AG04450 (cell line): ENCODE data around the gene APBB2. TPM values are rescaled to one million over a fixed set of nuclear protein-coding genes. Genes with fewer than 3 reads are reported as not detected.

Experiments used
- CTCF ChIA-PET: fragments of 300-600, 350-600 bp; formaldehyde crosslinking; extraction: SDS; loops from one replicate; lab custom pipeline; 2022; ENCODE audit warnings: antibody characterized with exemption, inconsistent platforms; lab: Charles Lee
- POLR2A ChIA-PET: fragments of 350-600 bp; formaldehyde crosslinking; extraction: SDS; loops from one replicate; lab custom pipeline; 2021; ENCODE audit warnings: antibody characterized with exemption, inconsistent platforms; lab: Yijun Ruan, JAX
- DNase-seq: peaks from one replicate; pipeline ENCODE4 v3.0.0-alpha.2; 2011; ENCODE audit warnings: low read depth, low spot score
- H3K27ac ChIP-seq: one replicate; pipeline ENCODE4 v1.5.1; 2012; ENCODE audit warnings: low read depth, low read length, control low read depth
- H3K27me3 ChIP-seq: one replicate; pipeline ENCODE4 v1.6.0; 2012; ENCODE audit warnings: low read length; ENCODE audit not compliant: control insufficient read depth, insufficient read depth
- H3K4me3 ChIP-seq: 2 replicates; pipeline ENCODE4 v1.5.1; 2011; ENCODE audit warnings: mild to moderate bottlenecking, low read depth, low read length, control low read depth
- H3K9me3 ChIP-seq: 2 replicates; pipeline ENCODE4 v1.5.1; 2012; ENCODE audit warnings: low read length; ENCODE audit not compliant: control insufficient read depth, insufficient read depth
- CTCF ChIP-seq: IDR thresholded peaks from 2 replicates; pipeline ENCODE4 v1.5.1; 2011; ENCODE audit warnings: low read depth, low read length, control low read depth, inconsistent platforms
- polyA plus RNA-seq: library from polyadenylated mRNA; depleted of rRNA; stranded (reverse); fragments of >200 nt; gene quantifications from 2 replicates; pipeline ENCODE4 v1.2.3, GENCODE V29; 2011

Gene APBB2
- polyA plus RNA-seq, 1 experiment, result 52.7 TPM

GRCh38 chr4:40992472-40993295 is 221.7 kb downstream of the APBB2 start:
- POLR2A ChIA-PET, result interaction anchor here (0.7 kb wide), 1 partner anchor 264 kb away, joined by 12 read pairs; the partner anchor contains the start of gene UCHL1
- no peak for DNase-seq
- Histone ChIP-seq H3K27ac (peak overlapping the region; percentile 72), H3K9me3 (peaks cover 3% of the 10 kb centered on the region; the same call in 1 of the 2 replicates), H3K27me3 (no peaks in the 10 kb centered on the region), H3K4me3 (no peak overlapping the region)
- no peak for TF ChIP-seq CTCF
- CTCF ChIA-PET, result interaction anchor here (1.4 kb wide), 1 partner anchor 16 kb away, joined by 3 read pairs; no protein-coding TSS in a partner anchor

- DNase-seq, result no peak
- peaks cover 1% of the 10 kb centered on the region; the same call in 1 of the 2 replicates for H3K9me3 ChIP-seq
- no peaks in the 10 kb centered on the region for H3K27me3 ChIP-seq
- TF ChIP-seq CTCF, result no peak
- H3K27ac ChIP-seq, result no peak overlapping the region
- ChIA-PET CTCF (interaction anchor here (1.4 kb wide), 1 partner anchor 16 kb away, joined by 3 read pairs; no protein-coding TSS in a partner anchor), POLR2A (interaction anchor here (0.6 kb wide), 1 partner anchor 193 kb away, joined by 4 read pairs; no protein-coding TSS in a partner anchor)
- no peak overlapping the region for H3K4me3 ChIP-seq
These were observed 222.4 kb downstream of the APBB2 start for GRCh38 chr4:40991908-40992307.

DNA sequence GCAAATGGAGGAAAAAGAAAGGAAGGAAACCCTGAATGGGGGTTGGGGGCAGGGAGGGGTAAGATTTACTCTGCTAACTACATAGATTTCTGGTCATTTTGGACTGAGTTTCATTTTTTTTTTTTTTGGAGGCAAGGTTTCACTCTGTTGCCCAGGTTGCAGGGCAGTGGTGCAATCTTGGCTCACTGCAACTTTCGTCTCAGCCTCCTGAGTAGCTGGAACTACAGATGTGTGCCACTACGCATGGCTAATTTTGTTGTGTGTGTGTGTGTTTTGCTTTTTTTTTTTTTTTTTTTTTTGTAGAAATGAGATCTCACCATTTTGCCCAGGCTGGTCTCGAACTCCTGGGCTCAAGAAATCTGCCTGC is 223.5 kb downstream of the APBB2 start:
- Histone ChIP-seq H3K9me3 (no peaks in the 10 kb centered on the region), H3K27ac (peak overlapping the region; percentile 79), H3K4me3 (no peak overlapping the region), H3K27me3 (no peaks in the 10 kb centered on the region)
- TF ChIP-seq CTCF, result no peak
- POLR2A ChIA-PET, result interaction anchor here (0.6 to 1.1 kb wide), 3 partner anchors 37 to 266 kb away, joined by 3 to 5 read pairs (median 3); partner anchors contain the start of gene UCHL1
- CTCF ChIA-PET, result interaction anchor here (0.6 to 2.3 kb wide), 3 partner anchors 12 to 26 kb away, joined by 3 to 14 read pairs (median 8); no protein-coding TSS in a partner anchor
- no peak for DNase-seq

GRCh38 chr4:40990236-40990898 is 224.0 kb downstream of the APBB2 start:
- H3K4me3 ChIP-seq, result no peak overlapping the region
- no peaks in the 10 kb centered on the region for H3K9me3 ChIP-seq
- no peaks in the 10 kb centered on the region for H3K27me3 ChIP-seq
- peak overlapping the region; percentile 79 for H3K27ac ChIP-seq
- POLR2A ChIA-PET, result interaction anchor here (1.0 to 1.1 kb wide), 2 partner anchors 165 to 267 kb away, joined by 3 to 5 read pairs; partner anchors contain the start of gene UCHL1
- TF ChIP-seq CTCF, result no peak
- CTCF ChIA-PET, result interaction anchor here (0.6 to 2.3 kb wide), 3 partner anchors 11 to 27 kb away, joined by 3 to 14 read pairs (median 8); no protein-coding TSS in a partner anchor
- peak; percentile 84 for DNase-seq
